Gastroesophageal sphincter (tissue), 4 donors: ENCODE results near the gene SOX10. TPM values are rescaled to one million over a fixed set of nuclear protein-coding genes. Genes with fewer than 3 reads are reported as not detected.
"Not testable (repeated sequence)": the region's sequence is repeated elsewhere in the genome, so short reads cannot be mapped to it uniquely, and the experiment has no call there.

Experiments used
- ATAC-seq: fragments of 150-250 bp; one replicate; pipeline ENCODE4 v1.9.1; 2016; ENCODE audit warnings: mild to moderate bottlenecking, moderate library complexity
- H3K27ac ChIP-seq, 4 donors: fragments of 200-600 bp; sonication (generic) in 3 of 4; 1 replicate in 3 of 4; 2 replicates in 1 of 4; pipeline ENCODE4 v1.5.1; 2016 to 2019
- H3K27me3 ChIP-seq: fragments of 200-600 bp; sonication (generic); one replicate; pipeline ENCODE4 v1.5.1; 2019
- H3K36me3 ChIP-seq, 2 donors: fragments of 200-600 bp; sonication (generic); one replicate each; pipeline ENCODE4 v1.5.1; 2019; ENCODE audit warnings: control low read depth in 1 of 2
- H3K4me1 ChIP-seq, 3 donors: fragments of 200-600 bp; sonication (generic); 1 replicate in 2 of 3; 2 replicates in 1 of 3; pipeline ENCODE4 v1.5.1; 2016 to 2019; ENCODE audit warnings: control low read depth in 2 of 3
- H3K4me3 ChIP-seq, 2 donors: fragments of 200-600 bp; sonication (generic); one replicate each; pipeline ENCODE4 v1.5.1; 2019; ENCODE audit warnings: mild to moderate bottlenecking in 1 of 2, moderate library complexity in 1 of 2
- H3K9me3 ChIP-seq, 3 donors: fragments of 200-600 bp; sonication (generic); one replicate each; pipeline ENCODE4 v1.5.1; 2017 to 2019; ENCODE audit warnings: control low read depth in 2 of 3
- EP300 ChIP-seq: sonication (generic); formaldehyde crosslinking; IDR thresholded peaks from one replicate; pipeline ENCODE4 v1.6.1; 2017; ENCODE audit warnings: antibody characterized with exemption, mild to moderate bottlenecking
- POLR2A ChIP-seq, 2 donors: fragments of 450-650 bp; IDR thresholded peaks; one replicate each; pipeline ENCODE4 v1.6.1; 2017; ENCODE audit warnings: antibody characterized with exemption in 2 of 2, mild to moderate bottlenecking in 2 of 2, moderate library complexity in 1 of 2
- POLR2AphosphoS5 ChIP-seq: sonication (generic); formaldehyde crosslinking; IDR thresholded peaks from one replicate; pipeline ENCODE4 v1.6.1; 2017; ENCODE audit warnings: antibody characterized with exemption
- WGBS, 2 donors: methylation state at CpG; one replicate each; pipeline ENCODE4 v1.1.5; 2018; ENCODE audit warnings: low coverage in 1 of 2; 5-methylcytosine and 5-hydroxymethylcytosine counted together
- total RNA-seq, 4 donors: library from RNA; depleted of rRNA; stranded (reverse); fragments of >200 nt; gene quantifications; one replicate each; pipeline ENCODE4 v1.1.0, GENCODE V29; 2016
- TF ChIP-seq, protein P1 (sequence below), 4 experiments: fragments of 200-600 bp in 2 of 4; fragments of 450-650 bp in 2 of 4; sonication (generic) in 1 of 4; IDR thresholded peaks; one replicate each; pipeline ENCODE4 v1.5.1; 2017 to 2019; ENCODE audit warnings: antibody characterized with exemption in 4 of 4, mild to moderate bottlenecking in 2 of 4, moderate library complexity in 2 of 4

Gene SOX10
- total RNA-seq, 4 donors from 2014 or later = 6.9 to 16.0 (median 9.2) TPM

DNA sequence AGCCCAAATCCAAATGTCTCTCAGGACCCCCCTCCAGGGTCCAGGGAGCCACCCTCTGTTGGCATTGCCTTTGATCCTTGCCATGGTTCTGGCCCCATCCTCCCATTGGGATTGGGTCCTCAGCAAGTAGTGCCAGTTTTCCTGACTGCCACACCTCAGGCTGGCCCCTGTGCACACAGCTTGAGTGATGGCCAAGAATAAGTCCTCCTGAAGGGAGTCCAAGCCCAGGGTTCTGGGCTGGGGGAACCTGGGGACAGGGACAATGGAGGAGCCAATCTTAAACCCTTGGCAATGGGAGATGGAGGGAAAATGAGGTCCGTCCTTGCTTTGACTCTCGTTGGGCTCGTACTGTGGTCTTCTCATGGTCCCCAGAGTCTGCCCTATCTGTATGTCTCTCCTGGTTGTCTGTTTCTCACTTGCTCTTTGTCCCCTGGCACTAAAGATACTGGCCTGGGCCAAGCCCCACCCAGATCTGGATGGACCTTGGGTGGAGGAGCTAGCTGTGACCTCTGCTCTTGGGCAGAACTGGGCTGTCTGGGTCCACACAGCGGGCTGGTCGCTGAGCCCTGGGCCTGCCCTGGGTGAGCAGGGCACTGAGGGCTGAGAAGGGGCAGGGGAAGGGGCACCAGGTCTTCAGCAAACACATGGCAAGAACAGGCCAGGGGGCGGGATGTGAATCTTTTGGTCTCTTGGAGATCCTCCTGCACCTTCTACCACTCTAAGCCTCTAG, 2.9 kb downstream of the SOX10 start:
- Histone ChIP-seq H3K27me3 (no peaks in the 10 kb centered on the region), H3K36me3 (peaks cover 0 to 53% of the 10 kb centered on the region in 2 donors), H3K4me3 (peak overlapping the region in 1 of 2 donors; percentile 47), H3K4me1 (no peaks in the 10 kb centered on the region), H3K9me3 (no peaks in the 10 kb centered on the region), H3K27ac (peak overlapping the region in 3 of 4 donors; percentile 47 to 77 (median 67))
- TF ChIP-seq POLR2AphosphoS5 (no peak), POLR2A (IDR thresholded peaks at IDR 0.05) (no peak), EP300 (no peak)
- TF ChIP-seq, protein P1, sequence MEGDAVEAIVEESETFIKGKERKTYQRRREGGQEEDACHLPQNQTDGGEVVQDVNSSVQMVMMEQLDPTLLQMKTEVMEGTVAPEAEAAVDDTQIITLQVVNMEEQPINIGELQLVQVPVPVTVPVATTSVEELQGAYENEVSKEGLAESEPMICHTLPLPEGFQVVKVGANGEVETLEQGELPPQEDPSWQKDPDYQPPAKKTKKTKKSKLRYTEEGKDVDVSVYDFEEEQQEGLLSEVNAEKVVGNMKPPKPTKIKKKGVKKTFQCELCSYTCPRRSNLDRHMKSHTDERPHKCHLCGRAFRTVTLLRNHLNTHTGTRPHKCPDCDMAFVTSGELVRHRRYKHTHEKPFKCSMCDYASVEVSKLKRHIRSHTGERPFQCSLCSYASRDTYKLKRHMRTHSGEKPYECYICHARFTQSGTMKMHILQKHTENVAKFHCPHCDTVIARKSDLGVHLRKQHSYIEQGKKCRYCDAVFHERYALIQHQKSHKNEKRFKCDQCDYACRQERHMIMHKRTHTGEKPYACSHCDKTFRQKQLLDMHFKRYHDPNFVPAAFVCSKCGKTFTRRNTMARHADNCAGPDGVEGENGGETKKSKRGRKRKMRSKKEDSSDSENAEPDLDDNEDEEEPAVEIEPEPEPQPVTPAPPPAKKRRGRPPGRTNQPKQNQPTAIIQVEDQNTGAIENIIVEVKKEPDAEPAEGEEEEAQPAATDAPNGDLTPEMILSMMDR (IDR thresholded peaks at IDR 0.05) = no peak
- no peak for ATAC-seq
- 86% methylated on average over 3 of the region's 6 CpGs; no CpG with 5 or more reads in 1 of the 2 donors for WGBS, 2 donors

DNA sequence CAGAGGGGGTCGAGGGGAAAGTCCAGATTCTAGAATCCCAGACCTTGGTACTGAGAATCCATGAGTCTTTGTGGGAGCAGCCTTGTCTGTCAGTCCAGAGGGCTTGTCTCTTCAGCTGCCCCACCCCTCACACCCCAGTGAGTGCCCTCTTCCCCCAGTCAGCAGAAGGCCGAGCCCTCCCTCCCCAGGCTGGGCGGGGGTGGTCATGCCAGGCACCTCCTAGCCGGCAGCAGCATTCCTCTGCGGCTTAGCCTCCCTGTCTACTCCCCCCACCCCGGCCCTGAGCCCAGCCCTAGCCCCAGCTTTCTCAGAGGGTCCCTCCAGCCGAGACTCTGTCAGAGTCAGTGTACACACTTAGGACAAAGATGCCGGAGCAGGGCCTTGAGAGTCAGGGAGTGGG, 4.6 kb downstream of the SOX10 start:
- 100% methylated on average over 1 of the region's 8 CpGs; no CpG with 5 or more reads in 1 of the 2 donors for WGBS, 2 donors
- Histone ChIP-seq H3K4me3 (peak overlapping the region in 1 of 2 donors; percentile 47), H3K9me3 (no peaks in the 10 kb centered on the region), H3K36me3 (peaks cover 0 to 63% of the 10 kb centered on the region in 2 donors), H3K4me1 (no peaks in the 10 kb centered on the region), H3K27me3 (no peaks in the 10 kb centered on the region), H3K27ac (peak overlapping the region in 3 of 4 donors; percentile 7 to 77 (median 10))
- TF ChIP-seq, protein P1 (IDR thresholded peaks at IDR 0.05) = no peak
- TF ChIP-seq POLR2A (IDR thresholded peaks at IDR 0.05) = no peak
- no peak for TF ChIP-seq EP300
- no peak for TF ChIP-seq POLR2AphosphoS5
- ATAC-seq = no peak

DNA sequence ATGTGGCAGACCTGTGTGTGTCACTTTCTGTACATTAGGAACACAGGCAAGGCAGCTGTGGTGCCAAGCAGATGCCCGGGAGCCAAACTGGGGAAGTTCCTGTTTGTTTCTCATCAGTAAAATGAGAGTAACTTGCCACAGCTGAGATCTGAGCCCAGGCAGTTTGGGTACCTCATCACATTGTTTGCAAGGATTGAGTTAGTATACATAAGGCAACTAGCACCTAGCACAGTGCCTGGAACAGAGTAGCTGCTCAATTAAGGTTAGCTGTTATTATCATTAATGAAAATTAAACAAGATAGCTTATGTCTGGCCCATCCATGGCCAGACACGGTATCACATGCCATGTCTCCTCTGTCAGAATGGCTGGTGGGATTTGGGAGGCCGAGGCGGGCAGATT, 7.8 kb downstream of the SOX10 start:
- peaks cover 0 to 83% of the 10 kb centered on the region in 2 donors for H3K36me3 ChIP-seq
- H3K4me3 ChIP-seq = no peak overlapping the region
- no peaks in the 10 kb centered on the region for H3K4me1 ChIP-seq
- H3K27me3 ChIP-seq = no peaks in the 10 kb centered on the region
- WGBS, 2 donors = 60 to 100% methylated on average over 1 of the region's 4 CpGs
- H3K27ac ChIP-seq = no peak overlapping the region
- H3K9me3 ChIP-seq = no peaks in the 10 kb centered on the region
- no peak for TF ChIP-seq EP300
- TF ChIP-seq, protein P1 (IDR thresholded peaks at IDR 0.05) = no peak
- no peak for TF ChIP-seq POLR2A (IDR thresholded peaks at IDR 0.05)
- no peak for TF ChIP-seq POLR2AphosphoS5
- ATAC-seq = no peak

DNA sequence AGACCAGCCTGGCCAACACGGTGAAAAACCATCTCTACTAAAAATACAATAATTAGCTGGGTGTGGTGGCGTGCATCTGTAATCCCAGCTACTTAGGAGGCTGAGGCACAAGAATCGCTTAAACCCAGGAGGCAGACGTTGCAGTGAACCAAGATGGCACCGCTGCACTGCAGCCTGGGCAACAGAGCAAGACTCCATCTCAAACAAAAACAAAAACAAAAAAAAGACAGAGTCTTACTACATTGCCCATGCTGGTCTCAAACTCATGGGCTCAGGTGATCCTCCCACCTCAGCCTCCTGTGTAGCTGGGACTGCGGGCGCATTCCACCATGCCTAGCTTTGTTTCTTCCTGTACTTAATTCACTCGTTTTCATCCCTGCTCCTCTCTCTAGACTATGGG, 8.3 kb downstream of the SOX10 start:
- peaks cover 0 to 88% of the 10 kb centered on the region in 2 donors for H3K36me3 ChIP-seq
- 68 to 90% methylated on average over 3 to 7 of the region's 8 CpGs for WGBS, 2 donors

DNA sequence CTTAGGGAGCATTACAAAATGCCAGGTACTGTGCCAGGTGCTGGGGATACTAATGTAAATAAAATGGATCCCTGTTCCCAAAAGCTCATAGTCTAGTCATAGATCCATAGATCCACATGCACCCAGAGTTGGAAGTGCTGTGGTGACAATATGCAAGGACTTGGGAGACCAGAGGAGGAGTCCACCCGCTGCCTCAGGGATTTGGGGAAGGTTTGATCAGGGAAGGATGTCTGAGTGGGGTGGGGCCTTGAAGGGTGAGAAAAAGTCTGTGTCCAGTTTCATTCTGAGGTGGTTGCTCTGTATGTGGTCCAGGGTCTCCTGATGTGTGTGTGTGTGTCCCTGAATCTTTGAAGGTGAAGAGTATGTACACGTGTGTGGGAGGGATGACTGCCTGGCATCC, 9.2 kb downstream of the SOX10 start:
- Histone ChIP-seq H3K9me3 (no peaks in the 10 kb centered on the region), H3K36me3 (peaks cover 0 to 84% of the 10 kb centered on the region in 2 donors), H3K27ac (no peak overlapping the region), H3K4me1 (no peaks in the 10 kb centered on the region), H3K27me3 (no peaks in the 10 kb centered on the region), H3K4me3 (no peak overlapping the region)
- ATAC-seq = no peak
- no peak for TF ChIP-seq EP300
- no peak for TF ChIP-seq POLR2AphosphoS5
- no peak for TF ChIP-seq POLR2A (IDR thresholded peaks at IDR 0.05)
- TF ChIP-seq, protein P1 (IDR thresholded peaks at IDR 0.05) = no peak
- 33 to 100% methylated on average over 1 of the region's 2 CpGs for WGBS, 2 donors

More for the DNA sequence above, 8.3 kb downstream of the SOX10 start:
- H3K9me3 ChIP-seq, H3K27ac ChIP-seq, H3K4me3 ChIP-seq, H3K27me3 ChIP-seq, H3K4me1 ChIP-seq, ATAC-seq: not testable (repeated sequence)
